ENCODE data around the gene MADCAM1.
A peak's percentile ranks its signal among the peaks of the same experiment; 100 is the strongest.

The MADCAM1 gene

DNA sequence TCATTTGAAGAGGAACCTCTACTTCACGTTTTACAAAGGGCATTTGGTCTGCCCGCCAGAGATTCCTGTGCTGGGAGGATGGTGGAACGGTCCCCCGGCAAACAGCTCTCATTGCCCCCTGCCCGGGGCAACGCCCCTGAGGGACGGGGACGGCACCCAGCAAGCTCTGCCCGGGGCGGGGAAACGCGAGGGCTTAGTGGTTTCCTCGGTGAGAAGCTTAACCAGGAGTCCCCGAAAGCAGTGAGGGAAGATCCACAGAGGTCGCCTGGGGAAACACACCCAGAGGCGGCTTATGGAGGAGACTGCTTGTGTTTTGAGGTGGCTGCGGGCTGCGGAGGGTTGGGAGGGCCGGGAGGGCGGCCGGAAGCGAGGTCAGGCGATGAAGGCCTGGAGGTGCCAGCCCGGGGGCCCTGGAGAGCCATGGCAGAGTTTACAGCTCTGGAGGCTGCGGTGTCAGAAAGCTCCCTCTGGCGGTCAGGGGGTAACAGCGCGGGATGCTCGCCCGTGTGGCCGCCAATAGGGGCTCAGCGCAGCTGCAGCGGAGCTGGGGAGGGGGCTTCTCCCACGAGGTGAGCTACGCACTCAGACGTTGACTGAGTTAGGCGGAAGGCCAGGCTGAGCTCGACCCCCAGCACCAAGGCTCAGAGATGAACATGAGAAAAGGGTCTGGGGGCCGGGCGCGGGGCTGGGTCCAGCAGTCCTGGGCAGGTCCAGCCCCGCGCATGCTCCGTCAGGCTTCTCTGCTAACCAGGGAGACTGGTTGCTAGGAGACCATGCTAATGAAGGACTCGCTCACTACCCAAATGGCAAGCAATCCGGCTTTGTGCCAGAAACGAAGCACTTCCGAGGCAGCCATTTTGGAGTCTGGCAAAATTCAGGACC is 10.4 kb downstream of the MADCAM1 start:
- Histone ChIP-seq H3K27me3 (no peaks in the 10 kb centered on the region), H3K4me3 (ENCODE audit: low read depth, low read length) (peak overlapping the region; percentile 94), H3K36me3 (peaks cover 7% of the 10 kb centered on the region), H3K9me3 (no peaks in the 10 kb centered on the region), H3K4me1 (peaks cover 4% of the 10 kb centered on the region)
- TF ChIP-seq, protein P1, sequence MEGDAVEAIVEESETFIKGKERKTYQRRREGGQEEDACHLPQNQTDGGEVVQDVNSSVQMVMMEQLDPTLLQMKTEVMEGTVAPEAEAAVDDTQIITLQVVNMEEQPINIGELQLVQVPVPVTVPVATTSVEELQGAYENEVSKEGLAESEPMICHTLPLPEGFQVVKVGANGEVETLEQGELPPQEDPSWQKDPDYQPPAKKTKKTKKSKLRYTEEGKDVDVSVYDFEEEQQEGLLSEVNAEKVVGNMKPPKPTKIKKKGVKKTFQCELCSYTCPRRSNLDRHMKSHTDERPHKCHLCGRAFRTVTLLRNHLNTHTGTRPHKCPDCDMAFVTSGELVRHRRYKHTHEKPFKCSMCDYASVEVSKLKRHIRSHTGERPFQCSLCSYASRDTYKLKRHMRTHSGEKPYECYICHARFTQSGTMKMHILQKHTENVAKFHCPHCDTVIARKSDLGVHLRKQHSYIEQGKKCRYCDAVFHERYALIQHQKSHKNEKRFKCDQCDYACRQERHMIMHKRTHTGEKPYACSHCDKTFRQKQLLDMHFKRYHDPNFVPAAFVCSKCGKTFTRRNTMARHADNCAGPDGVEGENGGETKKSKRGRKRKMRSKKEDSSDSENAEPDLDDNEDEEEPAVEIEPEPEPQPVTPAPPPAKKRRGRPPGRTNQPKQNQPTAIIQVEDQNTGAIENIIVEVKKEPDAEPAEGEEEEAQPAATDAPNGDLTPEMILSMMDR (IDR thresholded peaks at IDR 0.05; ENCODE audit: low read depth, low read length) = peak; percentile 85
- DNase-seq = peak; percentile 98

DNA sequence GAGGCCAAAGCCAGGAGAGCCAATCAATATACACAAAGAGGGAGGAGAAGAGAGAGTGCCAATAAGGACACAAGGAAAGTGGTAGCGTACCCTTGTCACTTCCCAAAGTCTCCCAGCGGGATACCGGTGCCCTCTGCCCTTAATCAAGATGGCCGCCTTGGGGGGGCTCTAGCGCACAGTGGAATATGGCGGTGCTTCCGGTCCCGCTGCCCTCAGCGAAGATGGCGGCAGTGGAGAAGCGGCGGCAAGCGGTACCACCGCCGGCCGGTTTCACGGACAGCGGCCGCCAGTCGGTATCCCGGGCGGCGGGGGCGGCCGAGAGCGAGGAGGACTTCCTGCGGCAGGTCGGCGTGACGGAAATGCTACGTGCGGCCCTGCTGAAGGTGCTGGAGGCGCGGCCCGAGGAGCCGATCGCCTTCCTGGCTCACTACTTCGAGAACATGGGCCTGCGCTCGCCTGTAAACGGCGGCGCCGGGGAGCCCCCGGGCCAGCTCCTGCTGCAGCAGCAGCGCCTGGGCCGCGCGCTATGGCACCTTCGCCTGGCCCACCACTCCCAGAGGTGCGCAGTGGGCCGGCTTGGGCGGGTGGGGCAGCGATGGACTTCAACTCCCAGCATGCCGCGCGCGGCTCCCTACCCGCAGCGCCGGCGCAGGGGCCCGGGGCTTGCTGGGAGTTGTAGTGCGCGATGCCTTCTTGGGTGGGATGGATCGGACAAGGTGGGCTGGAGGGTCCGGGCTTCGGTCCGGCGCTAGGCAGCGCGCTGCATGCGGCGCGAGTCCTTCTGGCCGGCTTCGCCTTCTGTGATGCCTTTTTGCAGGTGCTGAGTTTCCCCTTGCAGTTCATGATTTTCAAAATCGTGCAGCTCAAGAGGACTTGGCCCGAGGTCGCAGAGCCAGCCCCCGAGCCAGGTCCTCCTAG is 11.3 kb downstream of the MADCAM1 start, which contains the start of gene TPGS1:
TPGS1 (plus strand) TSS at position 212 of the 918 bp plus-strand sequence; CDS start at position 222, 10 bp downstream.
- Histone ChIP-seq H3K27me3 (no peaks in the 10 kb centered on the region), H3K4me3 (ENCODE audit: low read depth, low read length) (peak within 1 kb of the TSS; percentile 94), H3K9me3 (no peaks in the 10 kb centered on the region), H3K36me3 (peaks cover 7% of the 10 kb centered on the region), H3K4me1 (peaks cover 4% of the 10 kb centered on the region)
- TF ChIP-seq, protein P1 (IDR thresholded peaks at IDR 0.05; ENCODE audit: low read depth, low read length) = no peak
- DNase-seq = peak; percentile 93

GRCh38 chr19:508204-509150 is 12.2 kb downstream of the MADCAM1 start:
- peak overlapping the region; percentile 94 for H3K4me3 ChIP-seq (ENCODE audit: low read depth, low read length)
- TF ChIP-seq, protein P1 (IDR thresholded peaks at IDR 0.05; ENCODE audit: low read depth, low read length) = no peak
- DNase-seq = no peak

DNA sequence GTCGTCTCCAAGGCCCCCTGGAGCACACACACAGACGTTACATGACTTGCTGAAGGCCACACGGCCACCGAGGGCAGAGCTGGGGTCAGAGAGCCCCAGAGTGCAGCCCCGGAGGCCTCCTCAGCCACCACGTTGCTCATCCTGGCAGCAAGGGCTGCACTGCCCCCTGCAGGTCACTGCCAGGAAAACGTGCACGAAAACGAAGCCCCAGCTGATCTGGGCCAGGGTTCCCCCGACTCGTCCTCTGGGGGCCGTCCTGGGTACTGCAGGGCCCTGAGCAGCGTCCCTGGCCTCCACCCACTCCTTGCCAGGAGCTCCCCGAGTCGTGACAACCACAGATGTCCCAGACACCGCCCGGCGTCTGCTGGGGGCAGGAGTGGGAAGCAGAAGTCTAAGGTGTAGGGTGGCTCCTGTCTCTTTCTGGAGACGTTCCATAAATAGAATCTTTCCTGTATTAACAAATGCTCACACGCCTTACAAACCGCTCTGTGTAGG is 14.4 kb downstream of the MADCAM1 start:
- Histone ChIP-seq H3K9me3 (no peaks in the 10 kb centered on the region), H3K36me3 (peaks cover 7% of the 10 kb centered on the region), H3K4me1 (peaks cover 4% of the 10 kb centered on the region), H3K27me3 (no peaks in the 10 kb centered on the region), H3K4me3 (ENCODE audit: low read depth, low read length) (no peak overlapping the region)
- TF ChIP-seq, protein P1 (IDR thresholded peaks at IDR 0.05; ENCODE audit: low read depth, low read length) = peak; percentile 97
- DNase-seq = peak; percentile 90

More at GRCh38 chr19:508204-509150, 12.2 kb downstream of the MADCAM1 start:
- Histone ChIP-seq H3K36me3 (peaks cover 7% of the 10 kb centered on the region), H3K9me3 (no peaks in the 10 kb centered on the region), H3K4me1 (peaks cover 4% of the 10 kb centered on the region), H3K27me3 (no peaks in the 10 kb centered on the region)

- TF ChIP-seq, protein P1 (IDR thresholded peaks at IDR 0.05; ENCODE audit: low read depth, low read length) = no peak
Measured at GRCh38 chr19:511101-511851, 15.0 kb downstream of the MADCAM1 start.

More at GRCh38 chr19:511101-511851, 15.0 kb downstream of the MADCAM1 start:
- H3K36me3 ChIP-seq = peaks cover 7% of the 10 kb centered on the region
- DNase-seq = no peak
- H3K27me3 ChIP-seq = no peaks in the 10 kb centered on the region
- H3K4me1 ChIP-seq = peaks cover 2% of the 10 kb centered on the region
- H3K9me3 ChIP-seq = no peaks in the 10 kb centered on the region
- no peak overlapping the region for H3K4me3 ChIP-seq (ENCODE audit: low read depth, low read length)
